ENCODE results near the gene AKR1D1.

- no peak for TF ChIP-seq CTCF (IDR thresholded peaks at IDR 0.05)
- TF ChIP-seq POLR2A (IDR thresholded peaks at IDR 0.05) = no peak
These were observed 38.8 kb downstream of the AKR1D1 start for GRCh38 chr7:138115047-138115446.
